WTC11 (cell line): ENCODE measurements around the gene ASB3. TPM values are rescaled to one million over a fixed set of nuclear protein-coding genes. Genes with fewer than 3 reads are reported as not detected.
A peak's percentile ranks its signal among the peaks of the same experiment; 100 is the strongest.

ENCODE experiments used
- ATF1 ChIP-seq: sonication (generic); formaldehyde crosslinking; IDR thresholded peaks from 2 replicates; pipeline ENCODE4 v1.8.1; 2023; ENCODE audit warnings: mild to moderate bottlenecking, moderate library complexity, missing genetic modification reagents
- CREM ChIP-seq: sonication (generic); formaldehyde crosslinking; IDR thresholded peaks from 2 replicates; pipeline ENCODE4 v1.8.1; 2022; ENCODE audit warnings: mild to moderate bottlenecking, missing genetic modification reagents, moderate library complexity
- ETV6 ChIP-seq: sonication (generic); formaldehyde crosslinking; IDR thresholded peaks from 2 replicates; pipeline ENCODE4 v1.8.1; 2022; ENCODE audit warnings: mild to moderate bottlenecking, missing genetic modification reagents
- FOXK1 ChIP-seq: sonication (generic); formaldehyde crosslinking; IDR thresholded peaks from 2 replicates; pipeline ENCODE4 v1.8.0; 2022; ENCODE audit warnings: mild to moderate bottlenecking, moderate library complexity, missing genetic modification reagents
- FOXP1 ChIP-seq: sonication (generic); formaldehyde crosslinking; IDR thresholded peaks from 2 replicates; pipeline ENCODE4 v1.8.0; 2022; ENCODE audit warnings: missing genetic modification reagents, mild to moderate bottlenecking, moderate library complexity, borderline replicate concordance
- GABPB1 ChIP-seq: sonication (generic); formaldehyde crosslinking; IDR thresholded peaks from 2 replicates; pipeline ENCODE4 v1.8.1; 2023; ENCODE audit warnings: mild to moderate bottlenecking, missing genetic modification reagents
- JAZF1 ChIP-seq: fragments of 250-450 bp; sonication (Bioruptor Pico); IDR thresholded peaks from 2 replicates; pipeline ENCODE4 v1.9.0; 2021; ENCODE audit warnings: moderate library complexity, mild to moderate bottlenecking, inconsistent platforms
- JUN ChIP-seq: sonication (generic); formaldehyde crosslinking; IDR thresholded peaks from 2 replicates; pipeline ENCODE4 v1.8.0; 2023; ENCODE audit warnings: mild to moderate bottlenecking, missing genetic modification reagents
- MXD4 ChIP-seq: fragments of 250-450 bp; sonication (Bioruptor Pico); IDR thresholded peaks from 2 replicates; pipeline ENCODE4 v1.8.0; 2021; ENCODE audit warnings: mild to moderate bottlenecking, moderate library complexity, borderline replicate concordance
- MYBL2 ChIP-seq: sonication (generic); formaldehyde crosslinking; IDR thresholded peaks from 2 replicates; pipeline ENCODE4 v1.8.1; 2023; ENCODE audit warnings: mild to moderate bottlenecking, moderate library complexity, missing genetic modification reagents
- NFE2L1 ChIP-seq: sonication (generic); formaldehyde crosslinking; IDR thresholded peaks from 2 replicates; pipeline ENCODE4 v1.8.1; 2023; ENCODE audit warnings: missing genetic modification reagents
- OVOL2 ChIP-seq: fragments of 250-450 bp; sonication (Bioruptor Pico); IDR thresholded peaks from 2 replicates; pipeline ENCODE4 v1.9.0; 2021; ENCODE audit warnings: mild to moderate bottlenecking, borderline replicate concordance
- PRRX2 ChIP-seq: fragments of 250-450 bp; sonication (Bioruptor Pico); IDR thresholded peaks from 2 replicates; pipeline ENCODE4 v1.8.0; 2021; ENCODE audit warnings: mild to moderate bottlenecking
- SMAD4 ChIP-seq: sonication (generic); formaldehyde crosslinking; IDR thresholded peaks from 2 replicates; pipeline ENCODE4 v1.8.0; 2022; ENCODE audit warnings: mild to moderate bottlenecking, missing genetic modification reagents
- TCF7 ChIP-seq: sonication (generic); formaldehyde crosslinking; IDR thresholded peaks from 2 replicates; pipeline ENCODE4 v1.8.0; 2022; ENCODE audit warnings: mild to moderate bottlenecking, low read depth, missing genetic modification reagents, moderate library complexity
- ZNF396 ChIP-seq: fragments of 250-450 bp; sonication (Bioruptor Pico); IDR thresholded peaks from 2 replicates; pipeline ENCODE4 v1.8.0; 2021; ENCODE audit warnings: mild to moderate bottlenecking, moderate library complexity, borderline replicate concordance
- ZNF416 ChIP-seq: fragments of 250-450 bp; sonication (Bioruptor Pico); IDR thresholded peaks from 2 replicates; pipeline ENCODE4 v1.9.0; 2021; ENCODE audit warnings: mild to moderate bottlenecking, inconsistent platforms
- total RNA-seq: library from RNA; stranded (reverse); gene quantifications from 3 replicates; pipeline ENCODE4 v1.2.3, GENCODE V29; 2021
- TF ChIP-seq, protein P1 (sequence below): fragments of 250-450 bp; sonication (Bioruptor Pico); IDR thresholded peaks from 2 replicates; pipeline ENCODE4 v1.9.0; 2021; ENCODE audit warnings: mild to moderate bottlenecking, borderline replicate concordance
- TF ChIP-seq, protein P2 (sequence below): sonication (generic); formaldehyde crosslinking; IDR thresholded peaks from 2 replicates; pipeline ENCODE4 v1.8.0; 2022; ENCODE audit warnings: mild to moderate bottlenecking, missing genetic modification reagents
- TF ChIP-seq, protein P3 (sequence below): sonication (generic); formaldehyde crosslinking; conservative IDR thresholded peaks from 2 replicates; pipeline ENCODE4 v1.8.1; 2023; ENCODE audit warnings: mild to moderate bottlenecking, low read depth, missing genetic modification reagents, moderate library complexity
- TF ChIP-seq, protein P4 (sequence below): sonication (generic); formaldehyde crosslinking; IDR thresholded peaks from 2 replicates; pipeline ENCODE4 v1.8.0; 2022; ENCODE audit warnings: mild to moderate bottlenecking, missing genetic modification reagents
- TF ChIP-seq, protein P5 (sequence below): sonication (generic); formaldehyde crosslinking; IDR thresholded peaks from 2 replicates; pipeline ENCODE4 v1.8.0; 2022; ENCODE audit warnings: mild to moderate bottlenecking, missing genetic modification reagents
- TF ChIP-seq, protein P6 (sequence below): sonication (generic); formaldehyde crosslinking; IDR thresholded peaks from 2 replicates; pipeline ENCODE4 v1.8.1; 2023; ENCODE audit warnings: mild to moderate bottlenecking, missing genetic modification reagents, borderline replicate concordance
- TF ChIP-seq, protein P7 (sequence below): sonication (generic); formaldehyde crosslinking; IDR thresholded peaks from 2 replicates; pipeline ENCODE4 v1.8.1; 2023; ENCODE audit warnings: mild to moderate bottlenecking, missing genetic modification reagents, moderate library complexity

Gene ASB3
- total RNA-seq, 1 experiment from 2014 or later: 30.2 TPM

DNA sequence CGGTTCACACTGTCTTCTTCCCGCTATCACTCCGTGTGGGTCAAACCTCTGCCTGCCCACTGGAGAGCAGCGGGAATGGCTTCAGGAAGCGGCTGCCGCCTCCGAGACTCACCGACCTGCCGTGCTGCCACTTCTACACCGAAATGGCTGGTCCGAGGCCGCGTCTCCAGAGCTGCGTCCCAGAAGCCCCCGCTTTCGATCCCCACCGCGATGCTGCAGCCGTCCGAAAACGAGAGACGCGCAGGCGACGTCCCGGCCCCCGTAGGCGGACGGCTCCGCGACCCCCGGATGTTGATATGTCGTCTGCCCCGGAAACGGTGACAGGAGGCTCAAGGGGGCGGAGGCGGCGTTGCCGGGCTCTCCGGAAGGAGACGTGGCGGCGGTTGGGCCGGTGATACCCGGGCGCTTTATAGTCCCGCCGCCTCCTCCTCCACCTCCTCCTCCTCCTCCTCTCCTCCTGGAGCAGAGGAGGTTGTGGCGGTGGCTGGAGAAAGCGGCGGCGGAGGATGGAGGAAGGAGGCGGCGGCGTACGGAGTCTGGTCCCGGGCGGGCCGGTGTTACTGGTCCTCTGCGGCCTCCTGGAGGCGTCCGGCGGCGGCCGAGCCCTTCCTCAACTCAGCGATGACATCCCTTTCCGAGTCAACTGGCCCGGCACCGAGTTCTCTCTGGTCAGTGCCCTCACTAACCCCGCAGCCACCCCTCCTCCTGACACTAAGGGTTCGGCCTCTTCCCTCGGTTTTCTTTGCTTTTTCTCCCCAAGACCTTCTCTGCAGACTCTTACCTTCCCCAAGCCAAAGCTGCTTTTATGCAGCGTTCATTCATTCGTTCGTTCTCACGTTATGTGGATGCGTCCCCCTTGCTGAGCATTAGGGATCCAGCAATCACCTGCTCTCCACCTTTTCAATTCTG lies at the start of gene ASB3, which contains the start of gene ERLEC1 (continued):
- TF ChIP-seq, protein P1, sequence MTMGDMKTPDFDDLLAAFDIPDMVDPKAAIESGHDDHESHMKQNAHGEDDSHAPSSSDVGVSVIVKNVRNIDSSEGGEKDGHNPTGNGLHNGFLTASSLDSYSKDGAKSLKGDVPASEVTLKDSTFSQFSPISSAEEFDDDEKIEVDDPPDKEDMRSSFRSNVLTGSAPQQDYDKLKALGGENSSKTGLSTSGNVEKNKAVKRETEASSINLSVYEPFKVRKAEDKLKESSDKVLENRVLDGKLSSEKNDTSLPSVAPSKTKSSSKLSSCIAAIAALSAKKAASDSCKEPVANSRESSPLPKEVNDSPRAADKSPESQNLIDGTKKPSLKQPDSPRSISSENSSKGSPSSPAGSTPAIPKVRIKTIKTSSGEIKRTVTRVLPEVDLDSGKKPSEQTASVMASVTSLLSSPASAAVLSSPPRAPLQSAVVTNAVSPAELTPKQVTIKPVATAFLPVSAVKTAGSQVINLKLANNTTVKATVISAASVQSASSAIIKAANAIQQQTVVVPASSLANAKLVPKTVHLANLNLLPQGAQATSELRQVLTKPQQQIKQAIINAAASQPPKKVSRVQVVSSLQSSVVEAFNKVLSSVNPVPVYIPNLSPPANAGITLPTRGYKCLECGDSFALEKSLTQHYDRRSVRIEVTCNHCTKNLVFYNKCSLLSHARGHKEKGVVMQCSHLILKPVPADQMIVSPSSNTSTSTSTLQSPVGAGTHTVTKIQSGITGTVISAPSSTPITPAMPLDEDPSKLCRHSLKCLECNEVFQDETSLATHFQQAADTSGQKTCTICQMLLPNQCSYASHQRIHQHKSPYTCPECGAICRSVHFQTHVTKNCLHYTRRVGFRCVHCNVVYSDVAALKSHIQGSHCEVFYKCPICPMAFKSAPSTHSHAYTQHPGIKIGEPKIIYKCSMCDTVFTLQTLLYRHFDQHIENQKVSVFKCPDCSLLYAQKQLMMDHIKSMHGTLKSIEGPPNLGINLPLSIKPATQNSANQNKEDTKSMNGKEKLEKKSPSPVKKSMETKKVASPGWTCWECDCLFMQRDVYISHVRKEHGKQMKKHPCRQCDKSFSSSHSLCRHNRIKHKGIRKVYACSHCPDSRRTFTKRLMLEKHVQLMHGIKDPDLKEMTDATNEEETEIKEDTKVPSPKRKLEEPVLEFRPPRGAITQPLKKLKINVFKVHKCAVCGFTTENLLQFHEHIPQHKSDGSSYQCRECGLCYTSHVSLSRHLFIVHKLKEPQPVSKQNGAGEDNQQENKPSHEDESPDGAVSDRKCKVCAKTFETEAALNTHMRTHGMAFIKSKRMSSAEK: no peak
- peak; percentile 100 for TF ChIP-seq FOXK1 (CRISPR knock-in tag)
- TF ChIP-seq, protein P2, sequence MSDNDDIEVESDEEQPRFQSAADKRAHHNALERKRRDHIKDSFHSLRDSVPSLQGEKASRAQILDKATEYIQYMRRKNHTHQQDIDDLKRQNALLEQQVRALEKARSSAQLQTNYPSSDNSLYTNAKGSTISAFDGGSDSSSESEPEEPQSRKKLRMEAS: peak; percentile 87; the same call in 1 of the 2 replicates
- TF ChIP-seq, protein P3, sequence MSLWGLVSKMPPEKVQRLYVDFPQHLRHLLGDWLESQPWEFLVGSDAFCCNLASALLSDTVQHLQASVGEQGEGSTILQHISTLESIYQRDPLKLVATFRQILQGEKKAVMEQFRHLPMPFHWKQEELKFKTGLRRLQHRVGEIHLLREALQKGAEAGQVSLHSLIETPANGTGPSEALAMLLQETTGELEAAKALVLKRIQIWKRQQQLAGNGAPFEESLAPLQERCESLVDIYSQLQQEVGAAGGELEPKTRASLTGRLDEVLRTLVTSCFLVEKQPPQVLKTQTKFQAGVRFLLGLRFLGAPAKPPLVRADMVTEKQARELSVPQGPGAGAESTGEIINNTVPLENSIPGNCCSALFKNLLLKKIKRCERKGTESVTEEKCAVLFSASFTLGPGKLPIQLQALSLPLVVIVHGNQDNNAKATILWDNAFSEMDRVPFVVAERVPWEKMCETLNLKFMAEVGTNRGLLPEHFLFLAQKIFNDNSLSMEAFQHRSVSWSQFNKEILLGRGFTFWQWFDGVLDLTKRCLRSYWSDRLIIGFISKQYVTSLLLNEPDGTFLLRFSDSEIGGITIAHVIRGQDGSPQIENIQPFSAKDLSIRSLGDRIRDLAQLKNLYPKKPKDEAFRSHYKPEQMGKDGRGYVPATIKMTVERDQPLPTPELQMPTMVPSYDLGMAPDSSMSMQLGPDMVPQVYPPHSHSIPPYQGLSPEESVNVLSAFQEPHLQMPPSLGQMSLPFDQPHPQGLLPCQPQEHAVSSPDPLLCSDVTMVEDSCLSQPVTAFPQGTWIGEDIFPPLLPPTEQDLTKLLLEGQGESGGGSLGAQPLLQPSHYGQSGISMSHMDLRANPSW: no peak
- peak; percentile 94 for TF ChIP-seq ETV6 (CRISPR knock-in tag)
- no peak for TF ChIP-seq TCF7 (CRISPR knock-in tag)
- peak; percentile 94 for TF ChIP-seq MYBL2 (CRISPR knock-in tag)
- TF ChIP-seq ZNF416 (CRISPR knock-in tag): no peak
- TF ChIP-seq, protein P4, sequence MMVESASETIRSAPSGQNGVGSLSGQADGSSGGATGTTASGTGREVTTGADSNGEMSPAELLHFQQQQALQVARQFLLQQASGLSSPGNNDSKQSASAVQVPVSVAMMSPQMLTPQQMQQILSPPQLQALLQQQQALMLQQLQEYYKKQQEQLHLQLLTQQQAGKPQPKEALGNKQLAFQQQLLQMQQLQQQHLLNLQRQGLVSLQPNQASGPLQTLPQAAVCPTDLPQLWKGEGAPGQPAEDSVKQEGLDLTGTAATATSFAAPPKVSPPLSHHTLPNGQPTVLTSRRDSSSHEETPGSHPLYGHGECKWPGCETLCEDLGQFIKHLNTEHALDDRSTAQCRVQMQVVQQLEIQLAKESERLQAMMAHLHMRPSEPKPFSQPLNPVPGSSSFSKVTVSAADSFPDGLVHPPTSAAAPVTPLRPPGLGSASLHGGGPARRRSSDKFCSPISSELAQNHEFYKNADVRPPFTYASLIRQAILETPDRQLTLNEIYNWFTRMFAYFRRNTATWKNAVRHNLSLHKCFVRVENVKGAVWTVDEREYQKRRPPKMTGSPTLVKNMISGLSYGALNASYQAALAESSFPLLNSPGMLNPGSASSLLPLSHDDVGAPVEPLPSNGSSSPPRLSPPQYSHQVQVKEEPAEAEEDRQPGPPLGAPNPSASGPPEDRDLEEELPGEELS (CRISPR knock-in tag): peak; percentile 74; the same call in 1 of the 2 replicates
- peak; percentile 89 for TF ChIP-seq GABPB1 (CRISPR knock-in tag)
- TF ChIP-seq OVOL2 (CRISPR knock-in tag): no peak
- TF ChIP-seq JUN (CRISPR knock-in tag): no peak
- TF ChIP-seq, protein P5, sequence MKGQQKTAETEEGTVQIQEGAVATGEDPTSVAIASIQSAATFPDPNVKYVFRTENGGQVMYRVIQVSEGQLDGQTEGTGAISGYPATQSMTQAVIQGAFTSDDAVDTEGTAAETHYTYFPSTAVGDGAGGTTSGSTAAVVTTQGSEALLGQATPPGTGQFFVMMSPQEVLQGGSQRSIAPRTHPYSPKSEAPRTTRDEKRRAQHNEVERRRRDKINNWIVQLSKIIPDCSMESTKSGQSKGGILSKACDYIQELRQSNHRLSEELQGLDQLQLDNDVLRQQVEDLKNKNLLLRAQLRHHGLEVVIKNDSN (CRISPR knock-in tag): peak; percentile 13; the same call in 1 of the 2 replicates
- TF ChIP-seq FOXP1 (CRISPR knock-in tag): peak; percentile 56; the same call in 1 of the 2 replicates
- TF ChIP-seq JAZF1: no peak
- no peak for TF ChIP-seq ZNF396 (CRISPR knock-in tag)
- no peak for TF ChIP-seq PRRX2 (CRISPR knock-in tag)
- TF ChIP-seq SMAD4 (CRISPR knock-in tag): no peak
- TF ChIP-seq NFE2L1 (CRISPR knock-in tag): no peak
- TF ChIP-seq, protein P6, sequence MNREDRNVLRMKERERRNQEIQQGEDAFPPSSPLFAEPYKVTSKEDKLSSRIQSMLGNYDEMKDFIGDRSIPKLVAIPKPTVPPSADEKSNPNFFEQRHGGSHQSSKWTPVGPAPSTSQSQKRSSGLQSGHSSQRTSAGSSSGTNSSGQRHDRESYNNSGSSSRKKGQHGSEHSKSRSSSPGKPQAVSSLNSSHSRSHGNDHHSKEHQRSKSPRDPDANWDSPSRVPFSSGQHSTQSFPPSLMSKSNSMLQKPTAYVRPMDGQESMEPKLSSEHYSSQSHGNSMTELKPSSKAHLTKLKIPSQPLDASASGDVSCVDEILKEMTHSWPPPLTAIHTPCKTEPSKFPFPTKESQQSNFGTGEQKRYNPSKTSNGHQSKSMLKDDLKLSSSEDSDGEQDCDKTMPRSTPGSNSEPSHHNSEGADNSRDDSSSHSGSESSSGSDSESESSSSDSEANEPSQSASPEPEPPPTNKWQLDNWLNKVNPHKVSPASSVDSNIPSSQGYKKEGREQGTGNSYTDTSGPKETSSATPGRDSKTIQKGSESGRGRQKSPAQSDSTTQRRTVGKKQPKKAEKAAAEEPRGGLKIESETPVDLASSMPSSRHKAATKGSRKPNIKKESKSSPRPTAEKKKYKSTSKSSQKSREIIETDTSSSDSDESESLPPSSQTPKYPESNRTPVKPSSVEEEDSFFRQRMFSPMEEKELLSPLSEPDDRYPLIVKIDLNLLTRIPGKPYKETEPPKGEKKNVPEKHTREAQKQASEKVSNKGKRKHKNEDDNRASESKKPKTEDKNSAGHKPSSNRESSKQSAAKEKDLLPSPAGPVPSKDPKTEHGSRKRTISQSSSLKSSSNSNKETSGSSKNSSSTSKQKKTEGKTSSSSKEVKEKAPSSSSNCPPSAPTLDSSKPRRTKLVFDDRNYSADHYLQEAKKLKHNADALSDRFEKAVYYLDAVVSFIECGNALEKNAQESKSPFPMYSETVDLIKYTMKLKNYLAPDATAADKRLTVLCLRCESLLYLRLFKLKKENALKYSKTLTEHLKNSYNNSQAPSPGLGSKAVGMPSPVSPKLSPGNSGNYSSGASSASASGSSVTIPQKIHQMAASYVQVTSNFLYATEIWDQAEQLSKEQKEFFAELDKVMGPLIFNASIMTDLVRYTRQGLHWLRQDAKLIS (CRISPR knock-in tag): peak; percentile 58; the same call in 1 of the 2 replicates
- no peak for TF ChIP-seq ATF1 (CRISPR knock-in tag)
- TF ChIP-seq MXD4 (CRISPR knock-in tag): no peak
- TF ChIP-seq CREM (CRISPR knock-in tag): peak; percentile 86
- TF ChIP-seq, protein P7, sequence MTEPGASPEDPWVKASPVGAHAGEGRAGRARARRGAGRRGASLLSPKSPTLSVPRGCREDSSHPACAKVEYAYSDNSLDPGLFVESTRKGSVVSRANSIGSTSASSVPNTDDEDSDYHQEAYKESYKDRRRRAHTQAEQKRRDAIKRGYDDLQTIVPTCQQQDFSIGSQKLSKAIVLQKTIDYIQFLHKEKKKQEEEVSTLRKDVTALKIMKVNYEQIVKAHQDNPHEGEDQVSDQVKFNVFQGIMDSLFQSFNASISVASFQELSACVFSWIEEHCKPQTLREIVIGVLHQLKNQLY (CRISPR knock-in tag): 0 out of 2 replicates have a peak, but pooled peaks have one; percentile 73
